ENCODE measurements around the gene ADAM22.
A peak's percentile ranks its signal among the peaks of the same experiment; 100 is the strongest.

ADAM22 gene

GRCh38 chr7:88172842-88173241 is 238.8 kb downstream of the ADAM22 start:
- DNase-seq (ENCODE audit: low read depth in 1 of 2, low spot score in 1 of 2), result no peak
- in situ Hi-C loops (cut with HindIII; ENCODE audit: low pct_unique_long_range_greater_than_20kb, low sequenced_read_pairs), result no loop called here
- no peak for TF ChIP-seq JUND (IDR thresholded peaks at IDR 0.05; ENCODE audit: low read depth)

GRCh38 chr7:88176190-88176589 is 242.1 kb downstream of the ADAM22 start:
- TF ChIP-seq JUND (IDR thresholded peaks at IDR 0.05; ENCODE audit: low read depth), result no peak
- in situ Hi-C loops (cut with HindIII; ENCODE audit: low pct_unique_long_range_greater_than_20kb, low sequenced_read_pairs), result no loop called here
- DNase-seq (ENCODE audit: low read depth in 1 of 2, low spot score in 1 of 2), result no peak

GRCh38 chr7:88183051-88183450 is 249.0 kb downstream of the ADAM22 start:
- peak in 1 of 2 experiments; percentile 1 for DNase-seq (ENCODE audit: low read depth in 1 of 2, low spot score in 1 of 2)
- no peak for TF ChIP-seq JUND (IDR thresholded peaks at IDR 0.05; ENCODE audit: low read depth)
- in situ Hi-C loops (cut with HindIII; ENCODE audit: low pct_unique_long_range_greater_than_20kb, low sequenced_read_pairs), result no loop called here

- no peak for DNase-seq (ENCODE audit: low read depth in 1 of 2, low spot score in 1 of 2)
- TF ChIP-seq JUND (IDR thresholded peaks at IDR 0.05; ENCODE audit: low read depth), result no peak
- in situ Hi-C loops (cut with HindIII; ENCODE audit: low pct_unique_long_range_greater_than_20kb, low sequenced_read_pairs), result no loop called here
These were observed 250.8 kb downstream of the ADAM22 start for GRCh38 chr7:88184848-88185304.

GRCh38 chr7:88185650-88186049 is 251.6 kb downstream of the ADAM22 start:
- in situ Hi-C loops (cut with HindIII; ENCODE audit: low pct_unique_long_range_greater_than_20kb, low sequenced_read_pairs), result no loop called here
- TF ChIP-seq JUND (IDR thresholded peaks at IDR 0.05; ENCODE audit: low read depth), result no peak
- DNase-seq (ENCODE audit: low read depth in 1 of 2, low spot score in 1 of 2), result no peak

DNA sequence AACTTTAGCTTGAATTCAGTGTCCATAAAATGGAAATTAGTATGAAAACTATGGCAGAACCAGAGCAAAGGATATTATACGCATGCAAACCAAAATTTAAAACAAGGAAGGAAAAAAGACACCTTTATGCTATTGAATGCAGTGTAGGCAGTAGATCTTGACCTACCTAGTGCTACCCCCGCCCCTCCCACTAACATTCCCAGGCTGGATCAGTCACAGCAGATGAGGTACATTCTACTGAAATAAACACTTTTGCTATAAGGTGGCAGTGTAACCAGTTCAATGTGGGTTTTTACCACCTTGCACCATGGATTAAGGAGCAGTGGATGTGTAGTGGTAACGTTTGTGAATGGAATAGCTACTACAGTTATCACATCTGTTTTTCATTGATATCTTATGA is 257.9 kb downstream of the ADAM22 start:
- no peak for DNase-seq (ENCODE audit: low read depth in 1 of 2, low spot score in 1 of 2)
- TF ChIP-seq JUND (IDR thresholded peaks at IDR 0.05; ENCODE audit: low read depth), result no peak
- in situ Hi-C loops (cut with HindIII; ENCODE audit: low pct_unique_long_range_greater_than_20kb, low sequenced_read_pairs), result no loop called here

GRCh38 chr7:88200261-88200660 is 266.2 kb downstream of the ADAM22 start:
- no peak for DNase-seq (ENCODE audit: low read depth in 1 of 2, low spot score in 1 of 2)
- in situ Hi-C loops (cut with HindIII; ENCODE audit: low pct_unique_long_range_greater_than_20kb, low sequenced_read_pairs), result no loop called here

DNA sequence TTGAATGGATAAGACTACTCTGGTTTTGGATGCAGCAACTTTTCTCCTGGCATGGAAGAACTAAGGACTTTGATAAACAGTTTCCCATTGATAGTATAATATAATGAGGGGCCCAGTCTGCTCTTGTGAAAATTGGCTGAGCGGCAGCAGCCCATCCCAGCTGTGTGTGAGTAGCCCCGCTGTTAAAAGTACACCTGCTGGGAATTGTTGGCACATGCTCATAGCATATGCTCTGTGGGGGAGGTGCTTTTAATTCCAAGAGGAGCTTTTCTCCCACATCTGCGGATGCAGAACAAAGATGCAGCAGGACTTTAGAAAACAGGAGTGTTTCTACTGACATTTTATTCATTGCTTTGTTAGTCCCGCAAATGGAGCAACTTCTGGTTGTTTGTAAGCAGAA is 266.7 kb downstream of the ADAM22 start:
- no peak for TF ChIP-seq JUND (IDR thresholded peaks at IDR 0.05; ENCODE audit: low read depth)
- no peak for DNase-seq (ENCODE audit: low read depth in 1 of 2, low spot score in 1 of 2)
- in situ Hi-C loops (cut with HindIII; ENCODE audit: low pct_unique_long_range_greater_than_20kb, low sequenced_read_pairs), result no loop called here

More at GRCh38 chr7:88200261-88200660, 266.2 kb downstream of the ADAM22 start:
- TF ChIP-seq JUND (IDR thresholded peaks at IDR 0.05; ENCODE audit: low read depth), result no peak

GRCh38 chr7:88201305-88201704 is 267.3 kb downstream of the ADAM22 start:
- no peak for DNase-seq (ENCODE audit: low read depth in 1 of 2, low spot score in 1 of 2)
- TF ChIP-seq JUND (IDR thresholded peaks at IDR 0.05; ENCODE audit: low read depth), result no peak
- in situ Hi-C loops (cut with HindIII; ENCODE audit: low pct_unique_long_range_greater_than_20kb, low sequenced_read_pairs), result no loop called here

DNA sequence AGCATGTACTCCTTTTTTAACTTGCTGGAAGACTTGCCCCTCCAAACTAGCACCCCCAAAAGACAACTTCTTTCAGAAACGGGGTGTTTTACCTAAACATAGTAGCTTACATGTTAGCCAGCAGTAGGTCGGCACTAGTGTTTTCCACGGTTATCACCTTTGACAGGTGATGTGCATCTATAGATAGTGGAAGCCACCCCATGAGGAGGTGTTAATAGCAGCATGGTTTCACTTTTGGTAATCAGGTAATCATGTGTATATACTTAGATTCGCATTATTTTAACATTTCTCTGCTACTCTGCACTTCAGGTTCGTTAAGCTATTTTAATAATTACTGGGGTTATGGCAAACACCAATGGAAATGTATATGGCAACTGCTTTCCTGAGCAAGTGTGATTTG is 268.2 kb downstream of the ADAM22 start:
- DNase-seq (ENCODE audit: low read depth in 1 of 2, low spot score in 1 of 2), result no peak
- TF ChIP-seq JUND (IDR thresholded peaks at IDR 0.05; ENCODE audit: low read depth), result no peak
- in situ Hi-C loops (cut with HindIII; ENCODE audit: low pct_unique_long_range_greater_than_20kb, low sequenced_read_pairs), result no loop called here

DNA sequence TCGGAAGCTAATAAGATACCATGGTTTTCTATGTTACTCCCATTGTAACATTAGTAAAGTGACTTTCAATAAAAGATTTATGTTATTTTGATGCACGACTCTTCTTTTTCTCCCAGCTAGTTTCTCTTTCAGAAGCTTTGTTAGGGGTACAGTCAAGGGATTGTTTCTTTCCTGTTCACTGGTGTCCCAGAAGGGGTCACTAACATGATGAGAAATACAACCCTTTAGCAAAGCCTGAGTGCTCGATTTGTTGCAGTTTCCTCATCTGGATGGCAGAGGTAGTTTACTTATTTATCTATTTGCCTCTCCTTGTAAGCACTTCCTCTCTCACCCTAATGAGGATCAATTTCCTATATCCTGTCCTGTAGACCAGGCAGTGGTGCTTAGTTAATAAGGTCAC is 268.7 kb downstream of the ADAM22 start:
- no peak for TF ChIP-seq JUND (IDR thresholded peaks at IDR 0.05; ENCODE audit: low read depth)
- DNase-seq (ENCODE audit: low read depth in 1 of 2, low spot score in 1 of 2), result no peak
- in situ Hi-C loops (cut with HindIII; ENCODE audit: low pct_unique_long_range_greater_than_20kb, low sequenced_read_pairs), result no loop called here

GRCh38 chr7:88203401-88203800 is 269.4 kb downstream of the ADAM22 start:
- in situ Hi-C loops (cut with HindIII; ENCODE audit: low pct_unique_long_range_greater_than_20kb, low sequenced_read_pairs), result no loop called here

DNA sequence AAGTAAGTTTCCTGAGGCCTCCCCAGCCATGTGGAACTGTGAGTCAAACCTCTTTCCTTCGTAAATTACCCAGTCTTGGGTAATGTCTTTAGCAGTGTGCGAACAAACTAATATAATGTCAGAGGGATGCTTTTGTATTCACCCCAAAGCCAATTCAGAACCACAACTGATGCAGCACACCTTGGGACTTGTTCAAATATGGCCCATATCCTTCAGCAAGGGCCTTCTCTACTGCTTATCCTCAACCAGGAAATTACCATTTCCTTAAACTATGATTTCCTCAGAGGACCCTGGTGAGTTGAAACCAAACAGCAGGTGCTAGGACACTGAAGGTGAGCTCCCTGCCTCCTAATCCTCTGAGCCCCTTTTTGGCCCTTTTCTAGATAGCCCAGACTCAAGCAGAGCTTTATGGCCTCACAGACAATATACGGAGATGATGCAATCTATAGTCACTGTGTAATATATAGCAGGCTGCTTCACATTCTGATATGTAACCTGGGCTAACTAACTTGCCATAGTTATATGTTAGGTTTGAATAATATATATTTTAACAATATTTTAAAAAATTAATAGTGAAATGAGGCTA is 270.6 kb downstream of the ADAM22 start:
- TF ChIP-seq JUND (IDR thresholded peaks at IDR 0.05; ENCODE audit: low read depth), result no peak
- no peak for DNase-seq (ENCODE audit: low read depth in 1 of 2, low spot score in 1 of 2)
- in situ Hi-C loops (cut with HindIII; ENCODE audit: low pct_unique_long_range_greater_than_20kb, low sequenced_read_pairs), result no loop called here

More at GRCh38 chr7:88203401-88203800, 269.4 kb downstream of the ADAM22 start:
- DNase-seq (ENCODE audit: low read depth in 1 of 2, low spot score in 1 of 2), result no peak
- TF ChIP-seq JUND (IDR thresholded peaks at IDR 0.05; ENCODE audit: low read depth), result no peak

- no peak for DNase-seq (ENCODE audit: low read depth in 1 of 2, low spot score in 1 of 2)
- in situ Hi-C loops (cut with HindIII; ENCODE audit: low pct_unique_long_range_greater_than_20kb, low sequenced_read_pairs), result no loop called here
- no peak for TF ChIP-seq JUND (IDR thresholded peaks at IDR 0.05; ENCODE audit: low read depth)
These were observed 271.1 kb downstream of the ADAM22 start for GRCh38 chr7:88205179-88205578.
